Measurements from ENCODE around the gene KAT2A.

KAT2A gene

GRCh38 chr17:42117397-42118125 lies 3.6 kb downstream of the KAT2A start:
- H3K4me3 ChIP-seq (ENCODE audit: insufficient read length, low read depth): no peak overlapping the region
- no peak for TF ChIP-seq SUZ12 (IDR thresholded peaks at IDR 0.05; ENCODE audit: extremely low read depth, insufficient read depth, insufficient read length)
- no peak for TF ChIP-seq YY1 (IDR thresholded peaks at IDR 0.05; ENCODE audit: insufficient read depth, insufficient read length)
- TF ChIP-seq ZNF274 (IDR thresholded peaks at IDR 0.05; ENCODE audit: low read depth, low read length): no peak
- H3K27me3 ChIP-seq (ENCODE audit: insufficient read depth, insufficient read length): no peaks in the 10 kb centered on the region
- H3K4me1 ChIP-seq (ENCODE audit: insufficient read depth, insufficient read length): peaks cover 22% of the 10 kb centered on the region
- H3K9me3 ChIP-seq (ENCODE audit: insufficient read depth, low read length): no peaks in the 10 kb centered on the region
- H3K9ac ChIP-seq (ENCODE audit: insufficient read length, low read depth): no peak overlapping the region
- peaks cover 85% of the 10 kb centered on the region for H3K36me3 ChIP-seq (ENCODE audit: insufficient read depth, insufficient read length, low read length)
- DNase-seq (ENCODE audit: low read depth, low spot score): no peak

GRCh38 chr17:42116705-42117396 lies 4.3 kb downstream of the KAT2A start:
- TF ChIP-seq YY1 (IDR thresholded peaks at IDR 0.05; ENCODE audit: insufficient read depth, insufficient read length) (no peak), SUZ12 (IDR thresholded peaks at IDR 0.05; ENCODE audit: extremely low read depth, insufficient read depth, insufficient read length) (no peak), ZNF274 (IDR thresholded peaks at IDR 0.05; ENCODE audit: low read depth, low read length) (no peak)
- H3K36me3 ChIP-seq (ENCODE audit: insufficient read depth, insufficient read length, low read length): peaks cover 80% of the 10 kb centered on the region
- DNase-seq (ENCODE audit: low read depth, low spot score): peak; percentile 51

GRCh38 chr17:42114118-42114517 lies 7.0 kb downstream of the KAT2A start:
- no peak for DNase-seq (ENCODE audit: low read depth, low spot score)
- no peak overlapping the region for H3K9ac ChIP-seq (ENCODE audit: insufficient read length, low read depth)
- no peaks in the 10 kb centered on the region for H3K27me3 ChIP-seq (ENCODE audit: insufficient read depth, insufficient read length)
- no peaks in the 10 kb centered on the region for H3K9me3 ChIP-seq (ENCODE audit: insufficient read depth, low read length)
- H3K4me1 ChIP-seq (ENCODE audit: insufficient read depth, insufficient read length): peaks cover 2% of the 10 kb centered on the region
- peaks cover 65% of the 10 kb centered on the region for H3K36me3 ChIP-seq (ENCODE audit: insufficient read depth, insufficient read length, low read length)
- TF ChIP-seq YY1 (IDR thresholded peaks at IDR 0.05; ENCODE audit: insufficient read depth, insufficient read length): no peak
- TF ChIP-seq SUZ12 (IDR thresholded peaks at IDR 0.05; ENCODE audit: extremely low read depth, insufficient read depth, insufficient read length): no peak
- TF ChIP-seq ZNF274 (IDR thresholded peaks at IDR 0.05; ENCODE audit: low read depth, low read length): no peak
- no peak overlapping the region for H3K4me3 ChIP-seq (ENCODE audit: insufficient read length, low read depth)

More at GRCh38 chr17:42116705-42117396, 4.3 kb downstream of the KAT2A start:
- H3K27me3 ChIP-seq (ENCODE audit: insufficient read depth, insufficient read length): no peaks in the 10 kb centered on the region
- H3K9me3 ChIP-seq (ENCODE audit: insufficient read depth, low read length): no peaks in the 10 kb centered on the region
- H3K9ac ChIP-seq (ENCODE audit: insufficient read length, low read depth): no peak overlapping the region
- H3K4me1 ChIP-seq (ENCODE audit: insufficient read depth, insufficient read length): peaks cover 15% of the 10 kb centered on the region
- H3K4me3 ChIP-seq (ENCODE audit: insufficient read length, low read depth): no peak overlapping the region

GRCh38 chr17:42113293-42114069 lies 7.7 kb downstream of the KAT2A start:
- H3K27me3 ChIP-seq (ENCODE audit: insufficient read depth, insufficient read length): no peaks in the 10 kb centered on the region
- no peak overlapping the region for H3K9ac ChIP-seq (ENCODE audit: insufficient read length, low read depth)
- peaks cover 6% of the 10 kb centered on the region for H3K4me1 ChIP-seq (ENCODE audit: insufficient read depth, insufficient read length)
- no peak for DNase-seq (ENCODE audit: low read depth, low spot score)
- TF ChIP-seq YY1 (IDR thresholded peaks at IDR 0.05; ENCODE audit: insufficient read depth, insufficient read length): no peak
- no peak for TF ChIP-seq ZNF274 (IDR thresholded peaks at IDR 0.05; ENCODE audit: low read depth, low read length)
- no peak for TF ChIP-seq SUZ12 (IDR thresholded peaks at IDR 0.05; ENCODE audit: extremely low read depth, insufficient read depth, insufficient read length)
- no peaks in the 10 kb centered on the region for H3K9me3 ChIP-seq (ENCODE audit: insufficient read depth, low read length)
- peaks cover 59% of the 10 kb centered on the region for H3K36me3 ChIP-seq (ENCODE audit: insufficient read depth, insufficient read length, low read length)
- no peak overlapping the region for H3K4me3 ChIP-seq (ENCODE audit: insufficient read length, low read depth)

GRCh38 chr17:42112552-42113176 lies 8.5 kb downstream of the KAT2A start, which contains the start of gene DHX58:
Gene DHX58 (minus strand): TSS chr17:42112714. CDS start chr17:42111892, 822 bp downstream.
- peaks cover 51% of the 10 kb centered on the region for H3K36me3 ChIP-seq (ENCODE audit: insufficient read depth, insufficient read length, low read length)
- DNase-seq (ENCODE audit: low read depth, low spot score): no peak
- no peak within 1 kb of the TSS for H3K4me3 ChIP-seq (ENCODE audit: insufficient read length, low read depth)
- H3K4me1 ChIP-seq (ENCODE audit: insufficient read depth, insufficient read length): peaks cover 11% of the 10 kb centered on the region
- H3K27me3 ChIP-seq (ENCODE audit: insufficient read depth, insufficient read length): no peaks in the 10 kb centered on the region
- no peaks in the 10 kb centered on the region for H3K9me3 ChIP-seq (ENCODE audit: insufficient read depth, low read length)
- no peak within 1 kb of the TSS for H3K9ac ChIP-seq (ENCODE audit: insufficient read length, low read depth)
- no peak for TF ChIP-seq SUZ12 (IDR thresholded peaks at IDR 0.05; ENCODE audit: extremely low read depth, insufficient read depth, insufficient read length)
- no peak for TF ChIP-seq ZNF274 (IDR thresholded peaks at IDR 0.05; ENCODE audit: low read depth, low read length)
- TF ChIP-seq YY1 (IDR thresholded peaks at IDR 0.05; ENCODE audit: insufficient read depth, insufficient read length): no peak

GRCh38 chr17:42111871-42112551 lies 9.2 kb downstream of the KAT2A start:
- Histone ChIP-seq H3K27me3 (ENCODE audit: insufficient read depth, insufficient read length) (no peaks in the 10 kb centered on the region), H3K4me3 (ENCODE audit: insufficient read length, low read depth) (no peak overlapping the region), H3K9me3 (ENCODE audit: insufficient read depth, low read length) (no peaks in the 10 kb centered on the region), H3K9ac (ENCODE audit: insufficient read length, low read depth) (no peak overlapping the region), H3K36me3 (ENCODE audit: insufficient read depth, insufficient read length, low read length) (peaks cover 44% of the 10 kb centered on the region), H3K4me1 (ENCODE audit: insufficient read depth, insufficient read length) (peaks cover 11% of the 10 kb centered on the region)
- TF ChIP-seq YY1 (IDR thresholded peaks at IDR 0.05; ENCODE audit: insufficient read depth, insufficient read length): no peak
- TF ChIP-seq SUZ12 (IDR thresholded peaks at IDR 0.05; ENCODE audit: extremely low read depth, insufficient read depth, insufficient read length): no peak
- TF ChIP-seq ZNF274 (IDR thresholded peaks at IDR 0.05; ENCODE audit: low read depth, low read length): no peak
- no peak for DNase-seq (ENCODE audit: low read depth, low spot score)
